ENCODE measurements around the gene EXOC4. TPM values are rescaled to one million over a fixed set of nuclear protein-coding genes. Genes with fewer than 3 reads are reported as not detected.

The EXOC4 gene
- total RNA-seq, 2 experiments from 2014 or later: 58.0 to 59.9 TPM

DNA sequence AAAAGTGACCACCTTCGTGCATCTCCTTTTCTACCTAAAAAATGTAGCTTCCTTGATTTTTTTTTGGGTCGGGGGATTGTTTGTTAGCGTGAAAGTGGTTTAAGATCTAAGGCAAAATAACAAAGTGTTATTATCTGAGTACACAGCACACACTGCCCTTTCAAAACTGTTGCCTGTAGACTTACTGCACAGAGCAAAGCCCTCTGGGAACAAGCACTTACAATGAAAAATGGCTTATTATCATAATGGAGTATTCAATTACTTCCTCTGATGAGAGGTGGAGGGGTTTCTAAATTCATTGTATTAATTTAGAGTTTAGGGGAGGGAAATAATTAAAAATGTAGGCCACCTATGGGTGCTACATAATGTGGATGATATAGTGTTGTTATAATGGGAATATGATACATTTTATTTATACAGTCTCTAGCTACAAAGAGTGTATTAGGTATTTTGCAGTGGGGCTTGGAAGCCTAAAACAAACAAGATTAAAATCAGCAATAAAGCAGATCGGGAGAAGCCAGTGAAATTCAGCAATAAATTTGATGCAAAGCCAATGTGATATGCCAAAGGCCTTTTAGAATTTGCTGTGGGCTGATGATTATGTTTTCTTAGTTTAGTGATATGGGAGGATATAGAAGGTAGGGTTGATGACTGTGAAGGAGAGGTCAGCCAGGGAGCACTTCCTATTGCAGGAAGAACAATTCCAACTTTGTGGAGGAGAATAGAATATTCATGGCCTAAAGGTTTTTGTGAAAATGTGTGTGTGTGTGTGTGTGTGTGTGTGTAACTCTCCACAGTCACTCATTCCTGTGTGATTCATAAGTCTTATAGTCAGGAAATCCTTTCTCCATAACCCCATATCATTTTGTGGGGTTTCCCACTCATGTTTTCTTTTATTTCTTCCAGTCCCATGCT, 17.7 kb upstream of the EXOC4 start:
- H3K9me3 ChIP-seq (ENCODE audit: control insufficient read depth in 1 of 2, insufficient read depth in 1 of 2, low read length in 2 of 2): no peaks in the 10 kb centered on the region
- Mint-ChIP-seq H3K4me1 (ENCODE audit: low read depth) (no peaks in the 10 kb centered on the region), H3K9me3 (no peaks in the 10 kb centered on the region), H3K27me3 (peaks cover 6% of the 10 kb centered on the region), H3K27ac (no peak overlapping the region), H3K4me3 (no peak overlapping the region), H3K36me3 (ENCODE audit: low read depth) (no peaks in the 10 kb centered on the region)
- H3K4me3 ChIP-seq (ENCODE audit: low read length): no peak overlapping the region
- no peak for DNase-seq
- ChIA-PET CTCF (no interaction called here), POLR2A (interaction anchor here (0.6 kb wide), 1 partner anchor 614 kb away, joined by 4 read pairs; no protein-coding TSS in a partner anchor)
- H3K4me1 ChIP-seq (ENCODE audit: insufficient read depth, low read length): no peaks in the 10 kb centered on the region
- peaks cover 0 to 6% of the 10 kb centered on the region in 2 experiments for H3K27me3 ChIP-seq (ENCODE audit: control insufficient read depth in 1 of 2, insufficient read depth in 2 of 2, low read length in 2 of 2)
- intact Hi-C loops (cut with DNase I, micrococcal nuclease): loop anchor here in 1 of 2 experiments (5.0 kb wide), 1 partner anchor 918 kb away; no protein-coding TSS in a partner anchor
- H3K27ac ChIP-seq (ENCODE audit: low read depth in 1 of 2, low read length in 2 of 2): no peak overlapping the region
- ATAC-seq (ENCODE audit: poor library complexity): no peak
- H3K36me3 ChIP-seq (ENCODE audit: insufficient read depth, low read length): no peaks in the 10 kb centered on the region
- TF ChIP-seq, protein P1, sequence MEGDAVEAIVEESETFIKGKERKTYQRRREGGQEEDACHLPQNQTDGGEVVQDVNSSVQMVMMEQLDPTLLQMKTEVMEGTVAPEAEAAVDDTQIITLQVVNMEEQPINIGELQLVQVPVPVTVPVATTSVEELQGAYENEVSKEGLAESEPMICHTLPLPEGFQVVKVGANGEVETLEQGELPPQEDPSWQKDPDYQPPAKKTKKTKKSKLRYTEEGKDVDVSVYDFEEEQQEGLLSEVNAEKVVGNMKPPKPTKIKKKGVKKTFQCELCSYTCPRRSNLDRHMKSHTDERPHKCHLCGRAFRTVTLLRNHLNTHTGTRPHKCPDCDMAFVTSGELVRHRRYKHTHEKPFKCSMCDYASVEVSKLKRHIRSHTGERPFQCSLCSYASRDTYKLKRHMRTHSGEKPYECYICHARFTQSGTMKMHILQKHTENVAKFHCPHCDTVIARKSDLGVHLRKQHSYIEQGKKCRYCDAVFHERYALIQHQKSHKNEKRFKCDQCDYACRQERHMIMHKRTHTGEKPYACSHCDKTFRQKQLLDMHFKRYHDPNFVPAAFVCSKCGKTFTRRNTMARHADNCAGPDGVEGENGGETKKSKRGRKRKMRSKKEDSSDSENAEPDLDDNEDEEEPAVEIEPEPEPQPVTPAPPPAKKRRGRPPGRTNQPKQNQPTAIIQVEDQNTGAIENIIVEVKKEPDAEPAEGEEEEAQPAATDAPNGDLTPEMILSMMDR (IDR thresholded peaks at IDR 0.05): no peak

DNA sequence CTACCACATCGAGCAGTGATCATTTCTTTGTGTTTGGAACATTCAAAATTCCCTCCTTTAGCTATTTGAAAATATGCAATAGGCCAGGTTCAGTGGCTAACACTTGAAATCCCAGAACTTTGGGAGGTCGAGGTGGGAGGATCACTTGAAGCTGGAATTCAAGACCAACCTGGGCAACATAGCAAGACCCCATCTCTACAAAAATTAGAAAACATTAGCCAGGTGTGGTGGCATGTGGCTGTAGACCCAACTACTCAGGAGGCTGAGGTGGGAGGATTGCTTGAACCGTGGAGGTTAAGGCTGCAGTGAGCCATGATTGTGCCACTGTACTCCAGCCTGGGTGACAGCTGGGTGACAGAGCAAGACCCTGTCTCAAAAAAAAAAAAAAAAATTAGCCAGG, 15.3 kb upstream of the EXOC4 start:
- ChIA-PET CTCF (interaction anchor here (1.3 kb wide), 1 partner anchor 15 kb away, joined by 3 read pairs; the partner anchor contains the start of gene EXOC4), POLR2A (no interaction called here)
- no peak overlapping the region for H3K4me3 Mint-ChIP-seq
- H3K27me3 Mint-ChIP-seq: peaks cover 13% of the 10 kb centered on the region
- TF ChIP-seq, protein P1 (IDR thresholded peaks at IDR 0.05): no peak
- H3K36me3 Mint-ChIP-seq (ENCODE audit: low read depth): no peaks in the 10 kb centered on the region
- no peaks in the 10 kb centered on the region for H3K36me3 ChIP-seq (ENCODE audit: insufficient read depth, low read length)
- intact Hi-C loops (cut with DNase I, micrococcal nuclease): no loop called here
- H3K4me3 ChIP-seq (ENCODE audit: low read length): no peak overlapping the region
- H3K27ac Mint-ChIP-seq: no peak overlapping the region
- H3K27ac ChIP-seq (ENCODE audit: low read depth in 1 of 2, low read length in 2 of 2): no peak overlapping the region
- no peaks in the 10 kb centered on the region for H3K4me1 ChIP-seq (ENCODE audit: insufficient read depth, low read length)
- H3K9me3 Mint-ChIP-seq: no peaks in the 10 kb centered on the region
- H3K27me3 ChIP-seq (ENCODE audit: control insufficient read depth in 1 of 2, insufficient read depth in 2 of 2, low read length in 2 of 2): peaks cover 5 to 6% of the 10 kb centered on the region in 2 experiments
- DNase-seq (no peak), ATAC-seq (ENCODE audit: poor library complexity) (no peak)
- no peaks in the 10 kb centered on the region for H3K4me1 Mint-ChIP-seq (ENCODE audit: low read depth)
- H3K9me3 ChIP-seq (ENCODE audit: control insufficient read depth in 1 of 2, insufficient read depth in 1 of 2, low read length in 2 of 2): no peaks in the 10 kb centered on the region

- H3K36me3 ChIP-seq (ENCODE audit: insufficient read depth, low read length): no peaks in the 10 kb centered on the region
- POLR2A ChIA-PET: no interaction called here
- H3K27me3 Mint-ChIP-seq: peaks cover 16% of the 10 kb centered on the region
- ATAC-seq (ENCODE audit: poor library complexity): no peak
- H3K36me3 Mint-ChIP-seq (ENCODE audit: low read depth): no peaks in the 10 kb centered on the region
- no peak for DNase-seq
- intact Hi-C loops (cut with DNase I, micrococcal nuclease): no loop called here
- no peak overlapping the region for H3K27ac ChIP-seq (ENCODE audit: low read depth in 1 of 2, low read length in 2 of 2)
- no peak overlapping the region for H3K4me3 ChIP-seq (ENCODE audit: low read length)
- CTCF ChIA-PET: no interaction called here
- no peak overlapping the region for H3K27ac Mint-ChIP-seq
- peaks cover 5 to 6% of the 10 kb centered on the region in 2 experiments for H3K27me3 ChIP-seq (ENCODE audit: control insufficient read depth in 1 of 2, insufficient read depth in 2 of 2, low read length in 2 of 2)
- H3K4me3 Mint-ChIP-seq: no peak overlapping the region
- no peaks in the 10 kb centered on the region for H3K4me1 ChIP-seq (ENCODE audit: insufficient read depth, low read length)
- H3K9me3 Mint-ChIP-seq: no peaks in the 10 kb centered on the region
- no peaks in the 10 kb centered on the region for H3K4me1 Mint-ChIP-seq (ENCODE audit: low read depth)
- H3K9me3 ChIP-seq (ENCODE audit: control insufficient read depth in 1 of 2, insufficient read depth in 1 of 2, low read length in 2 of 2): no peaks in the 10 kb centered on the region
- TF ChIP-seq, protein P1 (IDR thresholded peaks at IDR 0.05): no peak
These were observed 12.6 kb upstream of the EXOC4 start for GRCh38 chr7:133240302-133240701.
